ENCODE measurements around the gene CARNS1.
A peak's percentile ranks its signal among the peaks of the same experiment; 100 is the strongest.

The CARNS1 gene

GRCh38 chr11:67468759-67469507 lies 53.5 kb downstream of the CARNS1 start, which contains the start of gene TMEM134:
TMEM134 (minus strand) TSS chr11:67469251; CDS start chr11:67469192, 59 bp downstream.
- Histone ChIP-seq H3K4me1 (ENCODE audit: control insufficient read depth in 1 of 2, insufficient read depth in 2 of 2, low read length in 2 of 2) (peaks cover 3 to 32% of the 10 kb centered on the region in 2 donors), H3K36me3 (ENCODE audit: control insufficient read depth in 1 of 2, insufficient read depth in 2 of 2, low read length in 2 of 2) (no peaks in the 10 kb centered on the region), H3K27me3 (ENCODE audit: low read depth, low read length) (no peaks in the 10 kb centered on the region), H3K9me3 (ENCODE audit: control insufficient read depth in 1 of 2, low read length in 2 of 2) (no peaks in the 10 kb centered on the region), H3K4me3 (ENCODE audit: low read depth in 1 of 2, low read length in 2 of 2) (peak within 1 kb of the TSS; percentile 80 to 85), H3K27ac (ENCODE audit: low read length) (peak within 1 kb of the TSS; percentile 91)

GRCh38 chr11:67469508-67469811 lies 54.0 kb downstream of the CARNS1 start:
- peaks cover 3 to 27% of the 10 kb centered on the region in 2 donors for H3K4me1 ChIP-seq (ENCODE audit: control insufficient read depth in 1 of 2, insufficient read depth in 2 of 2, low read length in 2 of 2)
- H3K9me3 ChIP-seq (ENCODE audit: control insufficient read depth in 1 of 2, low read length in 2 of 2) = no peaks in the 10 kb centered on the region
- peak overlapping the region; percentile 80 to 85 for H3K4me3 ChIP-seq (ENCODE audit: low read depth in 1 of 2, low read length in 2 of 2)
- no peaks in the 10 kb centered on the region for H3K36me3 ChIP-seq (ENCODE audit: control insufficient read depth in 1 of 2, insufficient read depth in 2 of 2, low read length in 2 of 2)
- no peaks in the 10 kb centered on the region for H3K27me3 ChIP-seq (ENCODE audit: low read depth, low read length)
- H3K27ac ChIP-seq (ENCODE audit: low read length) = peak overlapping the region; percentile 91

DNA sequence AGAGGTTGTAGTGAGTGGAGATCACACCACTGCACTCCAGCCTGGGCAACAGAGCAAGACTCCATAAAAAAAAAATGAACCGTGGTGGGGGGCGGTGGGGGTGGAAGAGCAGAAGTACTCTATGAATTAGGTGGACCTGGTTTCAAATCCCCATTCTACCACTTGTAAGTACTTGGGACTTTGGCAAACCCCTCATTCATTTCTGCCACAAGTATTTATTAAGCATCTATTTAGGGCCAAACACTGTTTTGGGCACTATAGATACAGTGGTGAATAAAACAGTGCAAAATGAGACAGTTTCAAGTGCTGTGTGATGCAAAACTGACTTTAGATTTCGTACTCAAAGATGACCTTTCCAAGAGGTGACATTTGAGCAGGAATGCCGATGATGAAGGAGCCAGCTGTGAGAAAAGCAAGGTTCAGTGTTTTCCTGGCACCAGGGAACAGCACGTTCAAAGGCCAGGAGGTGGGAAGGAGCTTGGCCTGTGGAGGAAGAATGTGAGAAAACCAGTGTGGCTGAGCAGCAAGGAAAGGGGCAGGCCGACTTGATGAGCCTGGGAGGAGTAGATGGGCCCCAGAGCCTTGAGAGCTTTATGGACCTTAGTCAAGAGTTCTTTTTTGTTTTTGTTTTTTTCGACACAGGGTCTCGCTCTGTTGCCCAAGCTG lies 55.0 kb downstream of the CARNS1 start:
- H3K4me1 ChIP-seq (ENCODE audit: control insufficient read depth in 1 of 2, insufficient read depth in 2 of 2, low read length in 2 of 2) = peaks cover 3 to 21% of the 10 kb centered on the region in 2 donors
- H3K36me3 ChIP-seq (ENCODE audit: control insufficient read depth in 1 of 2, insufficient read depth in 2 of 2, low read length in 2 of 2) = no peaks in the 10 kb centered on the region
- no peak overlapping the region for H3K4me3 ChIP-seq (ENCODE audit: low read depth in 1 of 2, low read length in 2 of 2)
- no peaks in the 10 kb centered on the region for H3K27me3 ChIP-seq (ENCODE audit: low read depth, low read length)
- H3K9me3 ChIP-seq (ENCODE audit: control insufficient read depth in 1 of 2, low read length in 2 of 2) = no peaks in the 10 kb centered on the region
- H3K27ac ChIP-seq (ENCODE audit: low read length) = no peak overlapping the region

- H3K4me1 ChIP-seq (ENCODE audit: control insufficient read depth in 1 of 2, insufficient read depth in 2 of 2, low read length in 2 of 2) = peaks cover 3 to 9% of the 10 kb centered on the region in 2 donors
- H3K36me3 ChIP-seq (ENCODE audit: control insufficient read depth in 1 of 2, insufficient read depth in 2 of 2, low read length in 2 of 2) = no peaks in the 10 kb centered on the region
- H3K27ac ChIP-seq (ENCODE audit: low read length) = no peak overlapping the region
- H3K9me3 ChIP-seq (ENCODE audit: control insufficient read depth in 1 of 2, low read length in 2 of 2) = no peaks in the 10 kb centered on the region
- H3K27me3 ChIP-seq (ENCODE audit: low read depth, low read length) = no peaks in the 10 kb centered on the region
- no peak overlapping the region for H3K4me3 ChIP-seq (ENCODE audit: low read depth in 1 of 2, low read length in 2 of 2)
Measured at GRCh38 chr11:67472882-67473281, 57.4 kb downstream of the CARNS1 start.

All from muscle layer of duodenum (tissue), 2 donors.